Fibroblast of skin of abdomen (primary cell): Measurements from ENCODE around the gene CRNKL1. TPM values are rescaled to one million over a fixed set of nuclear protein-coding genes. Genes with fewer than 3 reads are reported as not detected.
A peak's percentile ranks its signal among the peaks of the same experiment; 100 is the strongest.

Experiments used
- DNase-seq: peaks from one replicate; pipeline ENCODE4 v3.0.0-alpha.2; 2013
- polyA plus RNA-seq, 2 experiments: library from polyadenylated mRNA; unstranded; fragments of 120-200 nt; gene quantifications; one replicate each; pipeline ENCODE4 v1.2.1, GENCODE V29; 2013; ENCODE audit not compliant: insufficient read length in 2 of 2

Gene CRNKL1
- 22.9 TPM for polyA plus RNA-seq (2013, experiment 1 of 2; ENCODE audit: insufficient read length)
- 23.4 TPM for polyA plus RNA-seq (2013, experiment 2 of 2; ENCODE audit: insufficient read length)

DNA sequence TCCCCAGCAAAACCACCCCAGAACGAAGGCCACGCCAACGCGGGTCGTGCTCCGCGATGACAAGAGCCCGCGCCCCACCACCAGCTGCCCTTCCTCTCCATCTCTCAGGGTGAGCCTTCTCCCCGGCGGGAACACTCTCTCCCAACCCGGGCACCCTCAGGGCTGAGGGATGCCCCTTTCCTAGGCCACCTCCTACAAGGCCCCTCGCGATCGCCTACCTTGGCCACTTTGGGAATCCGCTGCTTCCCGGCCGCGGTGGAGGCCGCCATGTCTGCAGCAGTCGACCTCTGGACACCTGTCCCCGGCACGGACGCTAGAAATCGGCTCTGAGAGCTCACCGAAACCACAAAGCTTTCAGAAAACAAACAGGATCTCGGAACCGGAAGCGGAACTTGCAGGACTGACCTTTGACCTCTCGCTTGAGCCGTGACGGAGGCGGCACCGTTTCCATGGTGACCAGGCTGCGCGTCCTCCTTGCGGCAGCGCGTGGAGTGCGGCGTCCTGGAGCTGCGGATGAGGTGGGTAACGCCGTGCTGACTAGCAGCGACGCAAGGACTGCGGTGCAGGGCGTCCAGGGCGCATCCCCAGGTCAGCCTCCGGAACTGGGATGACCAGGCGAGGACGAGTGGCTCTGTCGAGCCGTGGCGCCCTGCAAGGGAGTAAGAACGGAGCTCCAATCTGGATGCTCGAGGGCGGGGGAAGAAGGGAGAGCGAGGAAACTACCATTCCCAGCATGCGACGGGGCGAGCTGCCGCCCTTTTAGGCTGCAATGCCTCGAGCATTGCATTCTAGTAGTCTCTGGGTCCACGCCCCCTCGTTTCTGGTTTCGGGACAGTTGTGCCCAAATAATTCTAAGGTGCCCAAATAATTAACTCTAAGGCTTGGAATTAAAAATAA lies at the start of gene CRNKL1, which contains the start of gene CFAP61:
Gene CRNKL1 (minus strand): TSS at position 393 of the 897 bp plus-strand sequence. CDS start 124 bp downstream, at position 269.
Gene CFAP61 (plus strand): TSS at position 459 of the 897 bp plus-strand sequence. CDS start 4,122 bp downstream, outside the sequence.
- peak; percentile 95 for DNase-seq

DNA sequence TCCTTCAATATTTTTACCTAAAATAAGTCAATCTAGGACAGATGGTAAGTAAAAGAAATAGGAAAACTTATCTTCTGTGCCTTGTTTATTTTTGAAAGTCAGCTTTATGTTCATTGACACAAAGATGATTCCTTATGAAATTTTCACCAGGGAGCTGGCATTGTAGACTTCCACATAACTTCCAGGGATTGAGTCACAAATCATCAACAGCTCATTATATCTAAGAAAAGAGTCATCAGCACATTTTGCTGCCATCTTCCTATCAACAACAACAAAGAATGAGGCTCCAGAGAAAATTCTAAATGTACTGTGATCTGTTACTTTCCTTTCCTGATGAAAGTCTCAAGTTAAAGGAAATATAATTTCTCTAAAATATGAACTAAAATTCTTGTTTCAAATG lies 48.6 kb upstream of the CRNKL1 start:
- DNase-seq: no peak

DNA sequence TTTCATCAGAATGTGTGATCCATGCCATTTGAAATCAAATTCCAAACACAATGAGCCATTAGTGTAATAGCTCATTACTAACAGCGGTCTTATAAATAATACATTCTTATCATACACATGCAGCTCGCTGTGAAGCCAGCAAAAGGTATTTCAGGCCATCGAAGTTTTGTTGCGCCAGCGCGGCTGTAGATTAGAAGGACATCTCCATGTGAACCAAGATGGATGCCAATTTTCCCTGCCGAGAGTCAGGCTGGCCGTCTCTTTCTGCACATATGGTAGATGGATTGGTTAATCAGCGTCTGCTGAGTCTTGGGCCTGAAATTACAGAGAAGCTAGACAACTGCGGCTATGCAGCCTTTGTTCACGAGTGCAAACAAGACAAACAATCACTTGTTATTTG lies 44.2 kb upstream of the CRNKL1 start:
- DNase-seq: no peak

DNA sequence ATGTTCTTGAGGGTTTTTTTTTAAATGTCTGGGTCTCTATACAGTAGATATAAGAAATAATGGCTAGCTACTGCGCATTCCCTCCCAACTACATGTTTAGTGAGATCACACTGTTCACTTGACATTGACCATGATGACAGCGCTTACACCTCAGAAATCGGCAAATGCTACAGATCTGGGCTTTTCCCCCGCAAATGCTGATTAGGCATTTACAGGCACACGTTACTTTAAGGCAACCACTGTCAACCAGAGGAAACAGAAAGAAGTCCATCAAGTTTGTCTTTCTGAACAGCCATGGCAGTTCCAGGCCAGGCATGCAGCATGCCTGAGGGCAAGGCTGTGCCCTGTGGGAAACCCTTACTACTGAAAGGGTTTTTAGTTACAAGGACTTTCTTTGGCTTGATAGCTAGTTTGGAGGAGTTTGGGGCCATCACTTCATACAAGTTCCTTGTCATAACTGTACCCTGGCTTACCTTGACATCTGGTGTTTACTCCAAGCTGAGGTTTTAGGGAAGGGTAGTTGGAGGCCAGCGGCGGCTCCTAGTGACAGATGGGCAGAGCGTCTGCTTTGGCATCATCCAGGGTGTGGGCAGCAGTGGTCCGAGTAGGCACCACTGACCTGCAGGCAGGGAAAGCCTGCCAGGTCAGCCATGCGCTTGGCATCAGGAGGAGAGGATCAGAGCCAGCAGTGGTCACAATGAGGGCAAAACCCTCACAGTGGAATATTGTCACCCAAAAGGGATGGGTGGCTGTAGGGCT lies 43.0 kb upstream of the CRNKL1 start:
- no peak for DNase-seq

DNA sequence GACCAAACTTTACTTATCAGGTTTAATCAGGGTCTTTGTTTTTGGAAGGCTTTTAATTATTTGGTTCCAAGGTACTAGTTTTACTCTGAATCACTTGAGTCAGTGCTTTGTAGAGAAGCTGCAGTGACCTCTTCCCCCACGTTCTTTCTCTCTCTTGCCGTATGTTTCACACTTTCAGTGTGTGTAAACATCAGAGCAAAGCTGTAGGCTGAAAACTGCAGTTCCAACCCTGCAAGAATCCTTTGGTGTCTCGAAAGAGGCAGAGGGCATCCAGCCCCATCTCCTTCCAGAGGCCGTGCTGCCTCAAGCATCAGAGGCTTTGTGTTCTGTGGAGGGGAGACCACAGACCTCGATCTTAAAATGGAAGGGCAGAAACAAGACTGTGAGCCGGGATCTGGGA lies 42.1 kb upstream of the CRNKL1 start:
- DNase-seq: no peak

DNA sequence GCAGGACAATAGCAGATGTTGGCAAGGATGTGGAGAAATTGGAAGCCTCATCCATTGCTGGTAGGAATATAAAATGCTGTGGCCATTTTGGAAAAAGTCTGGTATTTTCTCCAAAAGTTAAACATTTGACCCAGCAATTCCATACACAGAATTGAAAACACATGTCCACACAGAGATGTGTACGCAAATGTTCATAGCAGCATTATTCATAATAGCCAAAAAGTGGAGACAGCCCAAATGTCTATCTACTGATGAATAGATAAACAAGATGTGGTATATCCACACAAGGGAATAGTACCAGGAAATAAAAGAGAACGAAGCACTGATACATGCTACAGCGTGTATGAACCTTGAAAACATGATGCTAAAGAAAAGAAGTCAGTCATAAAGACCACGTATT lies 40.6 kb upstream of the CRNKL1 start:
- peak; percentile 10 for DNase-seq

DNA sequence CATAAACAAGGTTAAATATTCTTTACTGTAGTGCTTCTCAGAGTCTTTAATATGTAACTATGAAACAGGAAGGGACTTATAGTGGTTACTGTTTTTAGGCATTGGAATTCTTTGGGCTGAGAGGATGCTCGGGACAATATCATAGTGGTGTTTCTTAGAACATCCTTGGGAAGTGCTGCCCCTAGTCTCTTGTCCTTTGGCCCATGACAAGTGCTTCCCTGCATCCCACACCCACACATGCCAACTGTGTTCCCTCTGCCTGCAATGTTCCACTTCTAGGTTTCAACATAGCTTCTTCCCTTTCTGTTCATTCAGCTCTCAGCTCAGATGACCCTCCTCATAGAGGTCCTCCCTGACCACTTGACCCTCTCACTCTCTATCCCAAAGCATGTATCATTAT lies 37.7 kb upstream of the CRNKL1 start:
- no peak for DNase-seq

DNA sequence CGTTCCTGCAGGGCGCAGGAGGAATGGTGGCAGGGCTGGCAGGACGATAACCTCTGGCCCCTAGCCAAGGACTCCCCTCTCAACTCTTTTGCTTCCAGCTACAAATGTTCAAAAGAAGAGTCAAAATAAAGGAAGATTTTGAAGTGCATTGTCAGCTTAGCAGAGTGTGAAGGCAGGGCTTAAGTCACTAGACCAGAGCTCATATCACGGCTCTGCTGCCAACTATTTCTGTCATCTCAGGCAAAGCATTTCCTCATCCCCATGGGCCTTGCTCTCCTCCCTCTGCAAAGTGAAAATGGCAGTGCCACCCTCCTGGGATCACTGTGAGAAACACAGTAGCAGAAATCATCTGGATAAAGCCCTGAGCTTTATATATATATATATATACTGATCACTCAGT lies 36.8 kb upstream of the CRNKL1 start:
- no peak for DNase-seq

DNA sequence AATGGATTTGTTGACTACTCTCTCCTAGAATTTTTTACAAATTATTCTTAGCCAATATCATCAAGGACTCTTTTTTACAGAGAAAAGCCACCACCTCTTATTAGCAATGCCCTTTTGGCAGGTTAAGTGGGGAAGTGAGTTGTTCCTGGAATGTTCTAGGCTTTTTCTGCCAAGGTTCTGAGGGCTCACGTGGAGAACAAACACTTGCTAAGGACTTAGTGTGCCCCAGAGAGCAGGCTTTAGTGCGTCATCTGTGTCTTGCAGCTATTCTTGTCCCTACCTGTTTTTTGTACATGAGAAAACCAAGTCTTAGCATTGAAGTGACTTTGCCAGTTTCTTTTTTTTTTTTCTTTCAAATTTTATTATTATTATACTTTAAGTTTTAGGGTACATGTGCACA lies 33.5 kb upstream of the CRNKL1 start:
- no peak for DNase-seq

DNA sequence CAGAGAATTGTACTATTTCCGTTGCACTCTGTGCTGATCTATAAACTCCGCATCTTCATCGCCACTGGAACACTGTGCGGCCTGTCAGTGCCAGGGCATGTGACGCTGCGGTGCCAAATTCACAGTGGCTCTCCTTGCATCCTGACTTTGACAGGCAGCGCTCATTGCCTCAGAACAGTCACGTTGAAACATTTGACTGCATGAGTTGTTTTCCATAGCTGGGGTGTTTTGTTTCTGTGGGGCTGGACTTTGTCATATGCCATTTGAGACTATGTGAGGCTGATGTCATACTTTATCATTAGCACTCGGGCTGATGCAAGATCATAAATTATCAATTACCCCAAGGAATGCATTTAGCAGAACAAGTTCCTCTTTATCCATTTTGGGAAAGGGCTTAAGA lies 32.8 kb upstream of the CRNKL1 start:
- no peak for DNase-seq

DNA sequence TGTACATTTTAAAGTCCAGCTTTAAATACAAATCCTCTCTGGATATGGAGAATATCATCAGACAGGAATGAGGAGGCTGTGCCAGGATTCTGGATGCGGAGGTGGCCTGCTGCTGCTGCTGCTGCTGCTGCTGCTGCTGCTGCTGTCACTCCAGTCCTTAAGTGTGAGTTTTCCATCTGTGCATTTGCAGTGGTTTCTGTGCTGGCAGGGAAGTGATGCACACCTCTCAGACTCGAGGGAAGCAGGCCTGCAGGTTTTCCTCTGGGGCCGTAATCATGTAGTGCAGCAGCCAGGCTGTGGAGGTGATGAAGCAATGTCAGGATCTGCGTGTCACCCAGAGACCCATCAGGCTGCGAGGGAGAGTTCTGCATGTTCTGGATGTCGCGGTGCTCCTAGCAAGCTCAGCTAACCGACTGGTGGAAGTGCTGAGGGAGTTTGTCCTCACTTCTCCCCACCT lies 32.1 kb upstream of the CRNKL1 start:
- no peak for DNase-seq

DNA sequence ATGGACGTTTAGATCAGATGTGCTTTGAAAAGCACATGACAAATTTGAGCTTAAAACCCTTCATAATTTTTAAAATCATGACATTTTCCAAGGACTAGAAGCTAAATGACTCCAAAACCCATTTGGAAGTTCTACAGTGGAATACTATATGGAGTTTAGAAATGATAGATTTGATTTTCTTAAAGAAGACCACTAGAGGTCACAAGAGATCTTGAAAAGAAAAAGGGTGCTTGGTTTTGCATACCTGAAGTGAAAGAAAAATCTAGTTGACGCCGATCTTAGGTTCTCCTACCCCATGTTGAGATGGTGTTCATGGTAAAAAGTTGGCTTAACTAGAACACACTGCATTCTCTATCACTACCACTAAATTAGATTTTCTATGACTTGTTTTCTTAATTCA lies 31.5 kb upstream of the CRNKL1 start:
- peak; percentile 27 for DNase-seq

DNA sequence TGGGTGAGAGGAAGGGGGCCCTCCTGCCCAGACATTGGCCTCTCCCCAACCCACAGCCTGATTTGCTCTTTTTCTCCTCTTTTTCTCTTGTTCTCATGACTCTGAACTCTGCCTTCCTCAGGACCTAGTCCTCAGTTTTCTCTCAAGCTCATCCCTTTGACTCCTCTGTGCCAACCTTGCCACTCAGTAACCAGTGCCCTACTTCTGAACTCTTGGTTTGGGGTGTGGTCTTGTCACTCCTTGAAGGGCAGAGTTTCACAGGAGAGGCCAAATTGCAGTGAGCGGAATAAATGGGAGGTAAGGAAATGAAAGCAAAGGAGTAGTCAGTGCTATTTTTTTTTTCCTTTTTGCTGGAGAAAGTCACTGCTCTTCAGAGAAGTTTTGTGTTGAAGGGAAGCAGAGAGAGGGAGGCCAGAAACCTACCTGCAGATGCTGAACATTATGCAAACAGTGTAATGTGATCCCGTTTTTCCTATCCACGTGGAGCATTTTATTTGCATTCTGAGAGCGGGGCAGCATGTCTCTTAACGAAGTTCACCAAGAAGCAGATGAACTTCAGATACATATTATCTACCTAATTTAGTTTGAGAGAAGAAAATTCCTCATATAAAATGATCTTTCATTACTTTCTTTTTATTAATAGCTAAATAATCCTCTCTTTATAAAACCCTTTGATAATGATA lies 27.0 kb upstream of the CRNKL1 start:
- DNase-seq: no peak

DNA sequence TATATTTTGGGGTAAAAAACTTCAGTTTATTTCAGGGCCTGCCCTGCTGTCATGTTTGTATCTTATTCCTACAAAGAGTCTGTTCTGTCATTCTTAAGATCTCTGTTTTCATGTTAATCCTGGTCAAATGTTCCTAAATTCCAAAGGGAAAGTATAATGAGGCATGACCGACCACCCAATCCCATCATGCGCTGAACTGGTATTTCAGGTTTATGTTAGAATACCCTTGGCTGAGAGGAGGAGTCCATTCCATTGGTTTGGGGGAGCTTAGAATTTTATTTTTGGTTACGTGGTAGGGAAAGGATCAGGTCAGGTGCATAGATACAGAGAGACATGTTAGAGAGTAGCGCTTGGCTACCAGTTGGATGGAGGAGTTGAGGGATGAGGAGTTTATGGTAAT lies 25.8 kb upstream of the CRNKL1 start:
- DNase-seq: no peak

DNA sequence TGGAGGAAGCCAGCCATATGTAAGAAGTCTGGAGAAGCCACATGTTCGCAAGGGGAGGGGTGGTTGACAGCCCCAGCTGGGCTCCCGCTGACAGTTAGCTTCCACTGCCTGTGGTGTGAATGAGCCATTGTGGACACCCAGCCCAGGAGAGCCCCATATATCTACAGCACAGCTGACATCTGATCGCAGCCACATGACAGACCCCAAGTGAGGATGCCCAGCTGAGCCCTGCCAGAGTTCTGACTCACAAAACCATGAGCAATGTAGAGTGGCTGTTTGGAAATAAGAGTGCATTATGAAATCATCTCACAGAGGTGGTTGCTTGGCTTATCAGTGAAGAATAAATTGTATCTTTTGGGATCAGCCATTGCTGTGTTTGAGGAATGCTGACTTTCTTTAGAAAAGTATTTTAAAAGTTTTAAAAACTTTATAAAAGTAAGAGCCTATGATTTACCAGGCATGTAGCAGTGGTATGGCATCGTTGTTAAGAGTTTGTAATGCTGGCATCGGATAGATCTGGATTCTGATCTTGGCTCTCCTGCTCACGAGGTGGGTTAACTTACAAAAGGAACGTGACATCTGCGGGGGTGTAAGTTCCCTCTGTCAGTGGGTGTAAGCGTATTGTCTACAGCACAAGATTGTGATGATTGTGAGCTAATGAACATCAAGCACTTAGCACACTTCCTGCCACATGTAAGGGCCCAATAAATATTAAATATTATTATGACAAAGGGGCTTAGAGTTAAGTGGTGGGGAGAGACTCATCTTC lies 24.2 kb upstream of the CRNKL1 start:
- peak; percentile 86 for DNase-seq

DNA sequence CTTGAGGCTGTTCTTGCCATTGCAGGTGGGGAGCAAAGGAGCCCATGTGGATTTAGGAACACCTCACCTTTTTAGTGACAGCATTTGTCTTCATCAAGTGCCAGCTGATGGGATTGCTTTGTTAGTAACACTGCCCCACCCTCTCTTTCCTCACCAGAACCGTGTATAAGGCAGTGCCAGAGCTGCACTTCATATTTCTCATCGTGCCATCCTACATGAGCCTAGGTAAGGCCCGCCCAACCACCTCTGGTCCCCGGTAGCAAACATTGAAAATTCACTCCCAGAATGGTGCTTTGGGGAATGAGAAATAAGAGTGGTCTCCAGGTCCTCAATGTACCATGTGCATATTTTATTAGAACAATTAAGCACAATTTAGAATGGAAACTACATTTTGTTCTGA lies 22.8 kb upstream of the CRNKL1 start:
- no peak for DNase-seq

DNA sequence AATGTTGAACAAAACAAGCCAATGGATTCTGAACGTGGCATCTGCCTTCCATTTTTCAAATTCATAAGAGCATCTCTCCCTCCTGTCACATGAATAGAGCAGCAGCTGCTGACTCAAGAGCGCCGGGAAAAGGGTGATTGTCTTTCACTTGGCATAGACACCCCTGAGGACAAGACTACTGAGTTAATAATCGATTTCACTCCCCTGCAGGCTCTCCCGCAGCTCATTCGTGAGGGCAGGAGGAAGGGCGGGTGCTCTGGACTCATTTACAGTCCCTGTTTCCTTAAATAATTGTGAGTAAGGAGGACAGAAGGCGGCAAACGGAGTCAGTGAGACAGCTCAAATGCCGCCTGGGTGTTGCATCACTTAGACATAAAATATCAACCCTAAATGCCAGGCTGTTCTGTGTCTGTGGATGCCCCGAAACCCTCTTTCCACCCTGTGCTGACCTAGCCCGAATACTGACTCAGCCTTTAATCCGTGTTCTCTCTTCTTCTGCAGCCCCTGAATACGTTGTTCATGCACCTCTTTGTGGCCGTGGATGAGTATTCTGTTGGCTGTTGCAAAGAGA lies 21.6 kb upstream of the CRNKL1 start:
- DNase-seq: no peak

DNA sequence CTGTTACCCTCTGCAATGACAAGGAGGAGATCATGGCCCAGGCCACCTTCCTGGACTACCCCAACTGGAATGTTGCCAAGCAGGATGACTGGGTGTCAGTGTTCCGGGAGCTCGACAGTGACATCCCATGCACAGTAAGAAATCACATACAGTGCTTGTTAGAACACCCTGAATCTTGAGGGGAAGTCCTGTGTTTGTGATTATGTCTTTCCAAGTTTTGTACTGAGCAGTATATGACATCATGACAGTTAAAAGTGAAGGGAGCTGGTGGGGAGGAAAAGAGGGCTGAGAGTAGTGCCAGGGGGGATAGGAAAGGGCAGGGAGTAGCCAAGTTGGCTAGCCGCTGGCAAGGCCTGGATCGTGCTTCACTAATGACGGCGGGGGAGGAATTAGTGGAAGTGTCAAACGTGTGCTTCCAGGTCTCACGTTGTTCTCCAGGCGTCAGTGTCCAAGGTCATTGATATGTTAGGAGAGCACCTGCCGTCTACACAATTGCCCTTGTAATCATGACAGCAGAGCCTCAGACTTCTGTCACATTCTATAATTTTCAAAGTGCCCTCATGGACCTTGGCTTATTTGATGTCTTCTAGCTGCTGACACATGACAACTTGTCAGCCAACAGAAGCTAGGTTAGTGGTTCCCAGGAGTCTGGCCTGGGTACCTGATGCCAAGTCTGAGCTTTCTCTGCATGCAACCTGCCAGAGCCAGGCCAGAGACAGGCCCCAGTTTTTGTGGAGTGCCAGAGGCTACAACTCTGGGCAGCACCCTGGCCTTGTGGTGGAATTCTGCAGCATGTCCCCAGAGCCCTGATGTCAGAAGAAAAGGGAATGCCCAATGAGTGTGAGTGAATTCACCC lies 18.8 kb upstream of the CRNKL1 start:
- no peak for DNase-seq

DNA sequence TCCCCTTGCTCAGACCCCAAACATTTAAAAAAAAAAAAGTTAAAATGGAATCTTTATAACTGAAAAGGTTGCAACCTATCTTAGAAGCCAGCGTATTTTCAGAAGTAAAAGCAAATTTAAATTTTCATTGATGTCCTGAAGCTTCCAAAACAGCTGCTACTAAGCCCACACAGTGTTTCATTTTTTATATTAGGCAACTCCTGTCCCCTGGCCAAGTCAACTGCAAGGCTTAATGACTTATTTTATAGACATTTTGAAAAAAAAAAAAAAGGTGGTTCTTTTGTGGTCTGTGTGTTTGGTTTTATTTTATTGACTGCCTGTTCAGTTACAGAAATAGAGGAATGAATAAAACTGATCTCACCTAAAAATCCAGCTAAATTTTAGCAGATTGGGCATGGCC lies 13.1 kb upstream of the CRNKL1 start:
- DNase-seq: no peak

DNA sequence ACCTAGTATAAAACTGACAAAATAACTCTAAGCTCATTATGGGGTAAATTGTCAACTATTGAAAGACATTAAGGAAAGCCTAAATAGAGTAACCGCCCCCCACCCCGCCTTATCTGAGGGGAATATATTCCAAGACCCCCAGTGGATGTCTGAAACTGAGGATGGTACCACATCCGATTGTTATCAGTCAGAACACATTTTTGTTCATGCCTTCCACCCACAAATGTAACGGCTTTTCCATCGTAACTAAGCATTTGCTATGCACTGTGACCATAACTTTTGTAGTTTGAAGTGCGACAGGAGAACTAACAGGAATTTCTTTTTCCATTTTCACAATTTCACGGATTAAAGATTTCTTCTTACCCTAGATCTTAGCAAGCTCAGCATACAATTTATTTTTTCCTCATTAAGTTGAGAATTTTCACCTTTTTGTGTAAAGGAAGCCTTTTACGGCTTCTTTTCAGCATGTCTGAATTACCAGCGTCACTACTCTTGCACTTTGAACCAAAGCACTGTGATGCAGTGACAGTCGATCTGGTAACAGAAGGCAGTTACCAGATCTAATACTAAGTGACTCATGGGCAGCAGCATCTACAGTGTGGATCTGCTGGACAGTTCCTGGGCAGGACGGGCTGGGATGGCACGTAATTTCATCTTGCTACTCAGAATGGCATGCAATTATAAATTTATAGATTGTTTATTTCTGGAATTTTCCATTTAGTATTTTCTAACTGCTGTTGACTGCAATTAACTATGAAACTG lies 11.9 kb upstream of the CRNKL1 start:
- DNase-seq: no peak
